HepG2 (cell line): ENCODE measurements around the gene FUOM. TPM values are rescaled to one million over a fixed set of nuclear protein-coding genes. Genes with fewer than 3 reads are reported as not detected.

Source experiments
- ATAC-seq: fragments of 200-7000 bp; cut with Tn5 transposase; 3 replicates; pipeline ENCODE4 v1.9.1; 2020; ENCODE audit warnings: mild to moderate bottlenecking, moderate library complexity
- BruUV-seq: library from RNA; stranded (reverse); fragments of 400-500 nt; replicated peaks from 2 replicates; lab custom pipeline; 2021; lab: Mats Ljungman, UMichigan
- CTCF ChIA-PET: fragments of 300-600 bp; formaldehyde crosslinking; extraction: SDS; loops from one replicate; lab custom pipeline; 2021; ENCODE audit warnings: low total read pairs, inconsistent platforms, low intra/inter-chr PET ratio; lab: Yijun Ruan, JAX
- POLR2A ChIA-PET: fragments of 350-600 bp; sonication (Branson Sonifier 250); formaldehyde crosslinking; loops from one replicate; lab custom pipeline; 2020; ENCODE audit warnings: antibody characterized with exemption, inconsistent platforms; lab: Yijun Ruan, JAX
- DNase-seq: peaks from one replicate; pipeline ENCODE4 v3.0.0-alpha.2; 2015; ENCODE audit warnings: low spot score
- FAIRE-seq: peaks from 3 replicates; lab custom pipeline; 2011; peaks lifted over from hg19 to GRCh38; lab: Jason Lieb, UNC
- H2AFZ ChIP-seq: one replicate; pipeline ENCODE4 v1.6.1; 2011; ENCODE audit warnings: low read length, inconsistent platforms
- H3K27ac ChIP-seq: fragments of 300-600 bp; 3 replicates; pipeline ENCODE4 v1.8.0; 2011; ENCODE audit warnings: mixed run types, mild to moderate bottlenecking, mixed read lengths, low read length, inconsistent platforms; ENCODE audit not compliant: insufficient read depth; ENCODE audit errors: extremely low read length
- H3K27me3 ChIP-seq, 2 experiments: fragments of 200-600 bp in 1 of 2; 2 replicates in 1 of 2; 3 replicates in 1 of 2; pipeline versions ENCODE4 v1.6.0 to v1.8.0; 2011; ENCODE audit warnings: low read length in 2 of 2, mild to moderate bottlenecking in 2 of 2, moderate library complexity in 2 of 2, inconsistent platforms in 1 of 2; ENCODE audit not compliant: insufficient read depth in 2 of 2, control insufficient read depth in 1 of 2
- H3K36me3 ChIP-seq, 2 experiments: fragments of 200-600 bp in 1 of 2; replicated peaks in 1 of 2; 2 replicates in 1 of 2; 3 replicates in 1 of 2; pipeline versions ENCODE4 v1.5.1 to v1.8.0; 2011; ENCODE audit warnings: low read length in 2 of 2, inconsistent platforms in 1 of 2; ENCODE audit not compliant: insufficient read depth in 2 of 2, control insufficient read depth in 1 of 2
- H3K4me1 ChIP-seq: 2 replicates; pipeline ENCODE4 v1.5.1; 2012; ENCODE audit warnings: low read length, inconsistent platforms; ENCODE audit not compliant: insufficient read depth
- H3K4me2 ChIP-seq: 2 replicates; pipeline ENCODE4 v1.6.0; 2011; ENCODE audit warnings: low read depth, low read length, inconsistent platforms
- H3K4me3 ChIP-seq, 3 experiments: fragments of 200-600 bp in 1 of 3; sonication (generic), shearing (Covaris generic) in 1 of 3; replicated peaks in 1 of 3; 2 replicates each; pipeline ENCODE4 v1.5.1; 2011 to 2016; ENCODE audit warnings: low read length in 3 of 3, inconsistent platforms in 2 of 3, low read depth in 2 of 3, mild to moderate bottlenecking in 2 of 3, control low read depth in 1 of 3, mixed read lengths in 1 of 3; ENCODE audit not compliant: insufficient read depth in 1 of 3
- H3K79me2 ChIP-seq: one replicate; pipeline ENCODE4 v1.6.1; 2011; ENCODE audit warnings: low read length, inconsistent platforms; ENCODE audit not compliant: insufficient read depth
- H3K9ac ChIP-seq: 2 replicates; pipeline ENCODE4 v1.6.0; 2011; ENCODE audit warnings: mild to moderate bottlenecking, low read depth, low read length, inconsistent platforms; ENCODE audit not compliant: insufficient read depth
- H3K9me3 ChIP-seq: 2 replicates; pipeline ENCODE4 v1.5.1; 2012; ENCODE audit warnings: mild to moderate bottlenecking, low read length
- H4K20me1 ChIP-seq: 2 replicates; pipeline ENCODE4 v1.6.0; 2011; ENCODE audit warnings: inconsistent platforms, mild to moderate bottlenecking, low read length, moderate library complexity; ENCODE audit not compliant: insufficient read depth
- AKAP8 ChIP-seq: sonication (generic); formaldehyde crosslinking; IDR thresholded peaks from 2 replicates; pipeline ENCODE4 v1.5.1; 2020; ENCODE audit warnings: mild to moderate bottlenecking, missing genetic modification reagents
- BRD4 ChIP-seq: sonication (generic); formaldehyde crosslinking; IDR thresholded peaks from 2 replicates; pipeline ENCODE4 v1.4.0; 2020; ENCODE audit warnings: missing genetic modification reagents
- ELF1 ChIP-seq: sonication (generic); formaldehyde crosslinking; IDR thresholded peaks from 2 replicates; pipeline ENCODE4 v1.4.0; 2020; ENCODE audit warnings: missing genetic modification reagents
- FIP1L1 ChIP-seq: fragments of 200-400 bp; formaldehyde crosslinking; IDR thresholded peaks from 2 replicates; pipeline ENCODE4 v1.6.1; 2018; ENCODE audit warnings: low read depth, mild to moderate bottlenecking, low read length, moderate library complexity, borderline replicate concordance; ENCODE audit not compliant: insufficient read depth
- FOXM1 ChIP-seq: sonication (generic); formaldehyde crosslinking; IDR thresholded peaks from 2 replicates; pipeline ENCODE4 v1.5.0; 2020; ENCODE audit warnings: missing genetic modification reagents
- KLF16 ChIP-seq, 2 experiments: sonication (generic) in 1 of 2; formaldehyde crosslinking in 1 of 2; IDR thresholded peaks; 2 replicates each; pipeline versions ENCODE4 v1.6.1 to v1.8.0; 2016 to 2023; ENCODE audit warnings: missing genetic modification reagents in 2 of 2, missing compliant biosample characterization in 1 of 2
- MZF1 ChIP-seq: sonication (generic); formaldehyde crosslinking; IDR thresholded peaks from 2 replicates; pipeline ENCODE4 v1.8.1; 2023; ENCODE audit warnings: mild to moderate bottlenecking, missing genetic modification reagents, borderline replicate concordance
- NAIF1 ChIP-seq: sonication (generic); formaldehyde crosslinking; IDR thresholded peaks from 2 replicates; pipeline ENCODE4 v1.5.0; 2020; ENCODE audit warnings: mild to moderate bottlenecking, missing genetic modification reagents, borderline replicate concordance
- NFE2L1 ChIP-seq: sonication (generic); formaldehyde crosslinking; IDR thresholded peaks from 2 replicates; pipeline ENCODE4 v1.4.0; 2020; ENCODE audit warnings: missing genetic modification reagents, mild to moderate bottlenecking, borderline replicate concordance
- NFIB ChIP-seq: sonication (generic); formaldehyde crosslinking; IDR thresholded peaks from 2 replicates; pipeline ENCODE4 v1.9.0; 2021; ENCODE audit warnings: missing genetic modification reagents, mild to moderate bottlenecking, borderline replicate concordance
- PITX1 ChIP-seq: sonication (generic); formaldehyde crosslinking; IDR thresholded peaks from 2 replicates; pipeline ENCODE4 v1.5.1; 2020; ENCODE audit warnings: mild to moderate bottlenecking, missing genetic modification reagents
- RBM22 ChIP-seq: fragments of 200-400 bp; formaldehyde crosslinking; optimal IDR thresholded peaks from 2 replicates; pipeline ENCODE3; 2017; ENCODE audit warnings: mild to moderate bottlenecking, low read length, moderate library complexity
- SP2 ChIP-seq: sonication (generic); formaldehyde crosslinking; IDR thresholded peaks from 2 replicates; pipeline ENCODE4 v1.5.1; 2020; ENCODE audit warnings: mild to moderate bottlenecking, missing genetic modification reagents
- ZNF224 ChIP-seq: sonication (generic); formaldehyde crosslinking; IDR thresholded peaks from 2 replicates; pipeline ENCODE4 v1.5.0; 2020; ENCODE audit warnings: mild to moderate bottlenecking, missing genetic modification reagents
- ZNF562 ChIP-seq: sonication (generic); formaldehyde crosslinking; IDR thresholded peaks from 2 replicates; pipeline ENCODE4 v1.8.0; 2022; ENCODE audit warnings: missing genetic modification reagents, borderline replicate concordance
- ZNF569 ChIP-seq: sonication (generic); formaldehyde crosslinking; IDR thresholded peaks from 2 replicates; pipeline ENCODE4 v1.5.0; 2020; ENCODE audit warnings: mild to moderate bottlenecking, missing genetic modification reagents, moderate library complexity, borderline replicate concordance
- ZNF605 ChIP-seq: sonication (generic); formaldehyde crosslinking; IDR thresholded peaks from 2 replicates; pipeline ENCODE4 v1.8.0; 2022; ENCODE audit warnings: mild to moderate bottlenecking, missing genetic modification reagents
- ZNF616 ChIP-seq: sonication (generic); formaldehyde crosslinking; IDR thresholded peaks from 2 replicates; pipeline ENCODE4 v1.5.0; 2020; ENCODE audit warnings: low read depth, mild to moderate bottlenecking, missing genetic modification reagents
- ZNF660 ChIP-seq: sonication (generic); formaldehyde crosslinking; IDR thresholded peaks from 2 replicates; pipeline ENCODE4 v1.5.1; 2020; ENCODE audit warnings: mild to moderate bottlenecking, low read depth, missing genetic modification reagents, borderline replicate concordance
- ZNF678 ChIP-seq: sonication (generic); formaldehyde crosslinking; IDR thresholded peaks from 2 replicates; pipeline ENCODE4 v1.4.0; 2020; ENCODE audit warnings: mild to moderate bottlenecking, missing genetic modification reagents
- ZNF841 ChIP-seq: sonication (generic); formaldehyde crosslinking; IDR thresholded peaks from 2 replicates; pipeline ENCODE4 v1.8.1; 2023; ENCODE audit warnings: missing genetic modification reagents, borderline replicate concordance
- ZSCAN29 ChIP-seq: sonication (generic); formaldehyde crosslinking; conservative IDR thresholded peaks from 2 replicates; pipeline ENCODE4 v1.4.0; 2020; ENCODE audit warnings: mild to moderate bottlenecking, missing genetic modification reagents
- WGBS: methylation state at CpG from one replicate; pipeline ENCODE4 v1.1.6; 2017; ENCODE audit warnings: low lambda C conversion rate; 5-methylcytosine and 5-hydroxymethylcytosine counted together
- in situ Hi-C: cut with HindIII; loops from 2 replicates; pipeline ENCODE4 v1.10.0; 2017; ENCODE audit warnings: low pct_unique_long_range_greater_than_20kb; ENCODE audit not compliant: extremely low pct_ligation_motif_present
- intact Hi-C: fragments of 100-400 bp; cut with micrococcal nuclease; formaldehyde crosslinking; loops from one replicate; pipeline ENCODE4 v1.10.0; 2022; ENCODE audit not compliant: unreplicated experiment
- polyA plus RNA-seq, 8 experiments: library from polyadenylated mRNA; depleted of rRNA in 3 of 8; stranded (reverse) in 7 of 8; unstranded in 1 of 8; fragments of >200 nt; fragmentation: Illumina TruSeq in 4 of 8; extraction: Trizol in 4 of 8; gene quantifications; 2 replicates each; pipeline versions ENCODE4 v1.2.1 to v1.2.3, GENCODE V29; 2011 to 2016; ENCODE audit warnings: low read depth in 4 of 8, missing spikeins in 1 of 8, mixed read lengths in 1 of 8; ENCODE audit not compliant: insufficient read depth in 1 of 8
- total RNA-seq, 5 experiments: library from RNA; depleted of rRNA; stranded (reverse); fragments of >200 nt; fragmentation: Illumina TruSeq; extraction: Trizol; gene quantifications; 2 replicates each; pipeline ENCODE4 v1.2.3, GENCODE V29; 2016; ENCODE audit warnings: low read depth in 1 of 5
- TF ChIP-seq, protein P1 (sequence below): sonication (generic); formaldehyde crosslinking; IDR thresholded peaks from 2 replicates; pipeline ENCODE4 v1.4.0; 2020; ENCODE audit warnings: missing genetic modification reagents

The FUOM gene
- total and polyA plus RNA-seq, 2 of the 13 experiments (the other 11 are each of a cell fraction or from before 2014, with no cell fraction given): 27.5 to 60.4 TPM

DNA sequence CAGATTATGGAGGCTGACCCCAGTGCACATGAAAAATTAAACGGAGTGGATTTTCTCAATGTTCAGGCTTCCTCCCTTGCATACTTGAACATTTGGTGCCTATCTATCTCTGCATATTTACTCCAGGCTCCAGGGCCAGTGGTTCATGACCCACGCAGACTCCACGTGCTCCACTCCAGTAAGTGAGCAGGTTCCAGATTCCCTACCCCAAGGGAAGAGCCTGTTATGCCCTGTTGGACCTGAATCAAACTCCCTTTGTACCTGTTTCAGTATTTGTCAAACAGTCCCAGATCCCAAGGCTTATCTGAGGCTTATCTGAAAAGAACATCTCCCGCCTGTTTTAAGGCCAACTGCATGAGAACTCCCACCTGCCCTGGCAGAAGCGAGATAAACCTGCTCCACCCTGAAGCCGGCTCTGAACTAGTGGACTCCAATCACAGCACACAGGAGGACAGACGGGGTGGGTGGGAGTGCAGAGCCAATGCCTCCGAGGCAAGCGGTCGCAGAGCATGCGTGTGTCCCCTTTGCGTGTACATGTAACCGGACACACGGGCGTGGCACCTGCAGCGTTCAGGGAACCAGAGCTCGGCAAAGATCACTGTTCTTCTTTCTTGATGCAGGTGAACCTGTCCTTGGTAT lies 2.3 kb upstream of the FUOM start:
- in situ Hi-C loops: no loop called here
- CTCF ChIA-PET: no interaction called here
- DNase-seq: peak; percentile 42
- TF ChIP-seq ZNF678 (CRISPR knock-in tag): no peak
- TF ChIP-seq MZF1 (CRISPR knock-in tag): no peak
- TF ChIP-seq NFIB (CRISPR knock-in tag): no peak
- no peak for TF ChIP-seq NAIF1 (CRISPR knock-in tag)
- TF ChIP-seq ZNF660: no peak
- no peak for TF ChIP-seq AKAP8 (CRISPR knock-in tag)
- 0 out of 2 replicates have a peak, but pooled peaks have one; percentile 75 for TF ChIP-seq ZNF224 (CRISPR knock-in tag)
- no peak for TF ChIP-seq KLF16 (CRISPR knock-in tag; IDR thresholded peaks at IDR 0.05)
- no peak for TF ChIP-seq ZNF841
- TF ChIP-seq ELF1 (CRISPR knock-in tag): no peak; the same call in 1 of the 2 replicates
- TF ChIP-seq BRD4 (CRISPR knock-in tag): no peak
- TF ChIP-seq FOXM1: no peak
- no peak for TF ChIP-seq ZSCAN29
- TF ChIP-seq NFE2L1: no peak
- TF ChIP-seq, protein P1, sequence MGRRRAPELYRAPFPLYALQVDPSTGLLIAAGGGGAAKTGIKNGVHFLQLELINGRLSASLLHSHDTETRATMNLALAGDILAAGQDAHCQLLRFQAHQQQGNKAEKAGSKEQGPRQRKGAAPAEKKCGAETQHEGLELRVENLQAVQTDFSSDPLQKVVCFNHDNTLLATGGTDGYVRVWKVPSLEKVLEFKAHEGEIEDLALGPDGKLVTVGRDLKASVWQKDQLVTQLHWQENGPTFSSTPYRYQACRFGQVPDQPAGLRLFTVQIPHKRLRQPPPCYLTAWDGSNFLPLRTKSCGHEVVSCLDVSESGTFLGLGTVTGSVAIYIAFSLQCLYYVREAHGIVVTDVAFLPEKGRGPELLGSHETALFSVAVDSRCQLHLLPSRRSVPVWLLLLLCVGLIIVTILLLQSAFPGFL (CRISPR knock-in tag): no peak
- no peak for TF ChIP-seq ZNF569 (CRISPR knock-in tag)
- TF ChIP-seq ZNF605 (CRISPR knock-in tag): 0 out of 2 replicates have a peak, but pooled peaks have one; percentile 25
- no peak for TF ChIP-seq ZNF616
- TF ChIP-seq FIP1L1: no peak
- peak; percentile 51; the same call in 1 of the 2 replicates for TF ChIP-seq PITX1 (CRISPR knock-in tag)
- no peak for TF ChIP-seq RBM22
- TF ChIP-seq SP2 (CRISPR knock-in tag): no peak
- TF ChIP-seq ZNF562 (CRISPR knock-in tag): no peak

More for the DNA sequence above, 2.3 kb upstream of the FUOM start:
- 16% methylated on average over 13 of the region's 17 CpGs for WGBS
- Histone ChIP-seq H3K27me3 (no peaks in the 10 kb centered on the region), H3K4me2 (peak overlapping the region; percentile 95), H3K9me3 (no peaks in the 10 kb centered on the region), H3K36me3 (peaks cover 15 to 36% of the 10 kb centered on the region in 2 experiments; a peak in 4 of 5 replicates), H3K4me1 (peaks cover 38% of the 10 kb centered on the region), H3K4me3 (peak overlapping the region in 1 of 3 experiments; percentile 81; a peak in 2 of 6 replicates), H4K20me1 (0 out of 2 replicates have a peak, but pooled peaks cover 2% of the 10 kb centered on the region), H3K9ac (peak overlapping the region; percentile 36; the same call in 1 of the 2 replicates), H2AFZ (no peak overlapping the region), H3K27ac (peak overlapping the region; percentile 86), H3K79me2 (peaks cover 12% of the 10 kb centered on the region)
- POLR2A ChIA-PET: interaction anchor here (1.1 to 5.8 kb wide), 10 partner anchors 8 to 36 kb away, joined by 3 to 124 read pairs (median 14); partner anchors contain the start of genes ECHS1, MTG1, PAOX and PRAP1
- peak; percentile 4; the same call in 2 of the 3 replicates for ATAC-seq
- intact Hi-C loops: loop anchor here (2.0 kb wide), 1 partner anchor 13 kb away; the partner anchor contains the start of gene ECHS1
- no TSS peak for BruUV-seq
- peak; percentile 72 for FAIRE-seq
